Posterior vena cava (tissue), 2 donors: Measurements from ENCODE around the gene RAPH1. TPM values are rescaled to one million over a fixed set of nuclear protein-coding genes. Genes with fewer than 3 reads are reported as not detected.

Source experiments
- total RNA-seq, 2 donors: library from RNA; stranded (reverse); fragmentation: NEBNext Ultra II Directional; extraction: Animal tissue kit (Norgen Biotek cat#: 25700); gene quantifications; one replicate each; pipeline ENCODE4 v1.2.1, GENCODE V29; 2021
- donor health status: DM: yes; HTN: yes; CAD: no.
- donor health status: DM: yes; HTN: yes; CAD: no.

Gene RAPH1
- total RNA-seq, 2 donors from 2014 or later: 44.0 to 48.4 TPM

Other genes with a start within 250 kb of the RAPH1 start
- 10 to 100 TPM; 44.6 to 51.4 TPM for gene ABI2, start 206.9 kb downstream of the RAPH1 start, total RNA-seq
- gene CD28, start 171.3 kb upstream of the RAPH1 start, total RNA-seq: 1 to 10 TPM; 3.8 to 6.3 TPM